ENCODE data around the gene TRIM58. TPM values are rescaled to one million over a fixed set of nuclear protein-coding genes. Genes with fewer than 3 reads are reported as not detected.

TRIM58 gene
- total RNA-seq, 1 experiment from 2014 or later: not detected

DNA sequence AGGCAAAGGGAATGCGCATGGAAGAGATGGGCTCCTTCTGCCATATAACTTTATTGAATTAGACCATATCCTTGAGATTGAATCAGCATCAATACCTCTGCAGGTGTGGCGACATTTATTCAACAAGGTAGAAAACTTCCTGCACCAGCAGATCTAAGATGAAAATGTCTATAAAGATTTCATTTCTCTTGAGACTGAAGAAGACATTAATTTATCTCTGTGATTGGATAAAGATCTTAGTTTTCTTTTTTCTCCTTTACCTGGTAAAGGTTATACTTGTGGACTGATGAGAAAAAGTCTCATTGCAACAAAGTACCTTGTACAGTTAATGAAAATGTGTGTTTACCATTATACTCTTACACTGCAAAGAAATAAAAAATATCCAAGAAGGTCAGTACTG is 63.0 kb downstream of the TRIM58 start, which contains the start of gene OR2T8:
OR2T8 (plus strand) TSS at position 301 of the 400 bp plus-strand sequence. CDS start 766 bp downstream, outside the sequence.
- no peak for TF ChIP-seq TCF7L2 (IDR thresholded peaks at IDR 0.05; ENCODE audit: low read depth, low read length)
- no peak for TF ChIP-seq REST (IDR thresholded peaks at IDR 0.05; ENCODE audit: insufficient read depth in 1 of 2, low read depth in 2 of 2, low read length in 1 of 2)
- TF ChIP-seq CTCF (IDR thresholded peaks at IDR 0.05): no peak
- no peak within 1 kb of the TSS for H3K27ac ChIP-seq (ENCODE audit: low read length)
- ChIA-PET POLR2A (no interaction called here), CTCF (no interaction called here)
- H3K9me3 ChIP-seq (ENCODE audit: control insufficient read depth, insufficient read depth, low read depth, low read length): no peaks in the 10 kb centered on the region
- intact Hi-C loops (cut with micrococcal nuclease; ENCODE audit: unreplicated experiment) (loop anchor here (10.0 kb wide), 1 partner anchor 65 kb away; the partner anchor contains the start of gene TRIM58), in situ Hi-C loops (cut with HindIII; ENCODE audit: low pct_unique_long_range_greater_than_20kb, low sequenced_read_pairs) (no loop called here)
- no peak for ATAC-seq
- no peaks in the 10 kb centered on the region for H3K4me1 ChIP-seq (ENCODE audit: control insufficient read depth, insufficient read depth, low read length)
- no peak within 1 kb of the TSS for H3K4me3 ChIP-seq (ENCODE audit: low read depth in 2 of 2, low read length in 2 of 2)
- H3K27me3 ChIP-seq (ENCODE audit: control insufficient read depth, insufficient read depth, low read length): no peaks in the 10 kb centered on the region
- no TSS peak for BruUV-seq (replicated peaks)
- DNase-seq (ENCODE audit: low read depth, low spot score): no peak
- H3K36me3 ChIP-seq (ENCODE audit: control insufficient read depth, insufficient read depth, low read length): no peaks in the 10 kb centered on the region

DNA sequence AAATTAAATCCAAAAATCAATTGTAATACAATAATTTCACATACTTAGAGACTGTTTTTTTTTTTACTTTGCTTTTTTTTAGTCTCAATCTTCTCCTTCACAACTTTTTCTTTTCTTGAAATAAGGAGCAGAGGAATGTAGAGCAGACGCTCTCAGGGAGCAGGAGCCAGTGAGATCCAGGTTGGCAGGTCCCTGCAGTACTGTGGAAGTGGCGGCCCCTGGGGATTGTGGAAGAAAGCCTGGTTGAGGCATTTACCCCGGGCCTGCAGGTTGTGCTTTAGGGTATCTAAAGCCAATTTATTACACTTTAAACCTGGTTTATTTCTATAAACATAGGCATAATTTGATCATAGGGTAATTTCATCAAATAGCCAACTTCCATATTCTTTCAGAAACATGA is 67.0 kb downstream of the TRIM58 start:
- H3K9me3 ChIP-seq (ENCODE audit: control insufficient read depth, insufficient read depth, low read depth, low read length): no peaks in the 10 kb centered on the region
- DNase-seq (ENCODE audit: low read depth, low spot score) (no peak), ATAC-seq (no peak)
- no peaks in the 10 kb centered on the region for H3K36me3 ChIP-seq (ENCODE audit: control insufficient read depth, insufficient read depth, low read length)
- no peak overlapping the region for H3K4me3 ChIP-seq (ENCODE audit: low read depth in 2 of 2, low read length in 2 of 2)
- no TSS peak for BruUV-seq (replicated peaks)
- no peak for TF ChIP-seq REST (IDR thresholded peaks at IDR 0.05; ENCODE audit: insufficient read depth in 1 of 2, low read depth in 2 of 2, low read length in 1 of 2)
- no peak for TF ChIP-seq POLR2AphosphoS5 (IDR thresholded peaks at IDR 0.05; ENCODE audit: low read depth, low read length)
- TF ChIP-seq SIN3A (IDR thresholded peaks at IDR 0.05; ENCODE audit: borderline replicate concordance, insufficient read depth, low read depth, low read length): no peak
- TF ChIP-seq TCF7L2 (IDR thresholded peaks at IDR 0.05; ENCODE audit: low read depth, low read length): no peak
- no peak for TF ChIP-seq CTCF (IDR thresholded peaks at IDR 0.05)
- H3K27me3 ChIP-seq (ENCODE audit: control insufficient read depth, insufficient read depth, low read length): no peaks in the 10 kb centered on the region
- no peak overlapping the region for H3K27ac ChIP-seq (ENCODE audit: low read length)
- in situ Hi-C loops (cut with HindIII; ENCODE audit: low pct_unique_long_range_greater_than_20kb, low sequenced_read_pairs) (no loop called here), intact Hi-C loops (cut with micrococcal nuclease; ENCODE audit: unreplicated experiment) (no loop called here)
- POLR2A ChIA-PET: no interaction called here
- H3K4me1 ChIP-seq (ENCODE audit: control insufficient read depth, insufficient read depth, low read length): no peaks in the 10 kb centered on the region
- CTCF ChIA-PET: no interaction called here

All from Panc1 (cell line).